ENCODE results near the gene CSTB. TPM values are rescaled to one million over a fixed set of nuclear protein-coding genes. Genes with fewer than 3 reads are reported as not detected.

The CSTB gene
- polyA plus RNA-seq, 3 donors = 45.4 to 49.4 (median 47.3) TPM

DNA sequence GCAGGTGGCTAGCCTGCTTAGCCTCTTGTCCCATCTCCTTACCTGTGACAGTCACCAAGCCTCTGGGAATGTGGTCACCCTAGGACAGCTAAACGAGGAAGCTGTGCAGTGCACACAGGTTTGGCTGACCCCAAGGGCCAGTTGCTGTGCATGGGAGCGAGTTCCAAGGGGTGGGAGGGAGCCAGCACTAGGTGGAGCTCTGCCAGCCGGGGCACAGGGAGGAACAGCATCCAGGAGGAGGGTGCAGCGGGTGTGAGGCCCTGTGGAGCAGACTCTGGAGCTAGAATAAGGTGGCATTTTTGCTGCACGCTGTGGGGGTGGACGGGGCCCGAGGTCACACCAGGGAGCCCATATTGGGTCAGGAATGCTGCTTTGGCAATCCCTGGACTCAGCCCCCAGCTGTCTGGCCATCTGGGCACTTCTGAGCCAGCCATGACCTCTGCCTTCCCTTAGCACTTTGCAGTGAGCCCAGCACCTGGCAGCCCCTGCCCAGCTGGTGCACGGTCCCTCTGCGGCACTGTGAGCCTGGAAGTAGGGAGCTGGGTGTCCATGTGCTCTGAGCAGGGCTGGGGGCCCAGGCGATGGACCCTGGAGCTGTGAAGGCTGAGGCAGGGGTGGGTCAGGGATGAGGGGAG lies 48.5 kb downstream of the CSTB start:
- DNase-seq (ENCODE audit: extremely low read depth in 1 of 11, low read depth in 9 of 11, low spot score in 4 of 11) = no peak

DNA sequence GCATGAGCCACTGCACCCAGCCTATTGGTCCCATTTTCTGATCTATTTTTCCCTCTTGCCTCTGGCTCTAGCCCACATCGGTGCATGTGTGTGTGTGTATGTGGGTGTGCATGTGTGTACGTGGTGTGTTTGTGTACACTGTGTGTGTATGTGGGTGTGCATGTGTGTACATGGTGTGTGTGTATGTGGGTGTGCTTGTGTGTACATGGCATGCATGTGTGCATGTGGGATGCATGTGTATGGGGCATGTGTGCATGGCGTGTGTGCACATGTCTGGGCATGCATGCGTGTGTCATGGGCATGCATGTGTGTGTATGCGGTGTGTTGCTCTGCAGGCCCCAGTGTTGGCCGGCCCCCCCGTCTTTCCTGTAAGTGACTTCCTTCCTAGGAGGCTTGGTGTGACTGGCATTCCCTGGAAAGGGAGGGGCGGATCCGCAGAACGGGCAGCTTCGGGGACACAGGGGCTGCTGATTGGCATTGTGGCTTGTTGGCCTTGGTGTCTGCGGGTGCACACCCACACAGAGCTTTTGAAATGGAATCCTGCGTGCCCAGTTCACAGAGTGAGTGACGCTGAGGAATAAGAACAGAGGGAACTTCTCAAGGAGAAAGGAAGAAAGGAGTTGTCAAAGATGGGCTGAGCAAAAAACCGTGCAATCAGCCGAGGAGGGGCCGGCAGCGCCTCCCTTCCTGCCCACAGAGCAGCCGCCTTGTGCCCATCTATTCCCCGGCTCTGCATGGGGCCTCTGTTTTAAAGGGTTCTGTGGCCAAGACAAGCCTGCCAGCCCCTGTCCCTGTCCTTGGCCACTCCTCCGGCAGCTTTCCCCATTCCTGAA lies 49.2 kb downstream of the CSTB start:
- no peak for DNase-seq (ENCODE audit: extremely low read depth in 1 of 11, low read depth in 9 of 11, low spot score in 4 of 11)

Other genes with a start within 250 kb of the CSTB start
- gene HSF2BP, start 116.8 kb downstream of the CSTB start, polyA plus RNA-seq (ENCODE audit: insufficient read length in 3 of 3) = 1 to 10 TPM; 1.6 to 2.3 (median 2.3) TPM
- gene RRP1B, start 116.7 kb downstream of the CSTB start, polyA plus RNA-seq (ENCODE audit: insufficient read length in 3 of 3) = 10 to 100 TPM; 28.6 to 32.9 (median 32.3) TPM
- 100 to 1,000 TPM in 1 of 3 donors, 10 to 100 TPM in 2; 67.8 to 104 (median 70.2) TPM for gene PDXK, start 57.2 kb downstream of the CSTB start, polyA plus RNA-seq (ENCODE audit: insufficient read length in 3 of 3)
- gene RRP1, start 13.3 kb upstream of the CSTB start, polyA plus RNA-seq (ENCODE audit: insufficient read length in 3 of 3) = 10 to 100 TPM; 31.3 to 33.7 (median 31.7) TPM
- 10 to 100 TPM; 54.0 to 78.0 (median 60.4) TPM for gene AGPAT3, start 88.9 kb upstream of the CSTB start, polyA plus RNA-seq (ENCODE audit: insufficient read length in 3 of 3)
- 10 to 100 TPM; 33.5 to 45.4 (median 41.9) TPM for gene TRAPPC10, start 236.0 kb upstream of the CSTB start, polyA plus RNA-seq (ENCODE audit: insufficient read length in 3 of 3)